HG03565 (cell line): Measurements from ENCODE around the gene KPNA3.
"Not testable (repeated sequence)": the region's sequence is repeated elsewhere in the genome, so short reads cannot be mapped to it uniquely, and the experiment has no call there.

Experiments used
- ATAC-seq: cut with Tn5 transposase; IDR thresholded peaks from one replicate; pipeline ENCODE4 v1.9.1; 2021; ENCODE audit warnings: mild to moderate bottlenecking, moderate library complexity; ENCODE audit not compliant: unreplicated experiment

Gene KPNA3

DNA sequence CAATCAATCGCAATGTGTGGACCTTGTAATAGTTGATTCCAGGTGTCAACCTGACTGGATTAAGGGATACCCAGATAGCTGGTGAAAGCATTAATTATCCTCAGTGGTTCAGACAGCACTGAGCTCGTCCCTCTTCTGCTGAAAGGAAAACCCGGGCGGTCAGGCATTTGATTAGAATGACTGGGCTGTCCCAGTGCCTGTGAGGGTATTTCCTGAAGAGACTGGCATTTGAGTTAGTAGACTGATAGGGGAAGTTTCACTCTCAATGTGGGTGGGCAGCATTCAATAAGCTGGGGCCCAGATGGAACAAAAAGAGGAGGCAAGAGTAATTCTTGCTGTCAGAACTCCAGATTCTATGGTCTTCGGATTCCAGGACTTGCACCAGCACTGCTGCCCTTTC is 31.9 kb downstream of the KPNA3 start:
- no peak for ATAC-seq

- no peak for ATAC-seq
Measured at GRCh38 chr13:49759503-49759902, 33.0 kb downstream of the KPNA3 start.

DNA sequence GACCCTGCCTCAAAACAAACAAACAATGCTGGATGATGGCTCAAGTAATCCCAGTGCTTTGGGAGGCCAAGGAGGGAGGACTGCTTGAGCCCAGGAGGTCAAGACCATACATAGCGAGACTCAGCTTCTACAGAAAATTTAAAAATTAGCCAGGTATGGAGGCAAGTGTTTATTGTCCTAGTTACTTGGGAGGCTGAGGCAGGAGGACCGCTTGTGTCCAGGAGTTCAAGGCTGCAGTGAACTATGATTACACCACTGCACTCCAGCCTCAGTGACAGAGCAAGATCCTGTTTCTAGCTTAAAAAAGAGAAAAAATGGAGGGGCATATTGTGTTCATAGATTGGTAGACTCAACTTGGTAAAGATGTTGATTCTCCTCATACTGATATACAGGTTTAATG is 36.2 kb downstream of the KPNA3 start:
- ATAC-seq, result no peak

GRCh38 chr13:49754146-49754545 is 38.3 kb downstream of the KPNA3 start:
- ATAC-seq, result no peak

GRCh38 chr13:49749848-49750247 is 42.6 kb downstream of the KPNA3 start:
- ATAC-seq, result no peak

- no peak for ATAC-seq
Measured at GRCh38 chr13:49746111-49746510, 46.4 kb downstream of the KPNA3 start.

GRCh38 chr13:49740870-49741269 is 51.6 kb downstream of the KPNA3 start:
- ATAC-seq, result no peak

- ATAC-seq, result no peak
Measured at GRCh38 chr13:49739498-49740187, 52.8 kb downstream of the KPNA3 start.

DNA sequence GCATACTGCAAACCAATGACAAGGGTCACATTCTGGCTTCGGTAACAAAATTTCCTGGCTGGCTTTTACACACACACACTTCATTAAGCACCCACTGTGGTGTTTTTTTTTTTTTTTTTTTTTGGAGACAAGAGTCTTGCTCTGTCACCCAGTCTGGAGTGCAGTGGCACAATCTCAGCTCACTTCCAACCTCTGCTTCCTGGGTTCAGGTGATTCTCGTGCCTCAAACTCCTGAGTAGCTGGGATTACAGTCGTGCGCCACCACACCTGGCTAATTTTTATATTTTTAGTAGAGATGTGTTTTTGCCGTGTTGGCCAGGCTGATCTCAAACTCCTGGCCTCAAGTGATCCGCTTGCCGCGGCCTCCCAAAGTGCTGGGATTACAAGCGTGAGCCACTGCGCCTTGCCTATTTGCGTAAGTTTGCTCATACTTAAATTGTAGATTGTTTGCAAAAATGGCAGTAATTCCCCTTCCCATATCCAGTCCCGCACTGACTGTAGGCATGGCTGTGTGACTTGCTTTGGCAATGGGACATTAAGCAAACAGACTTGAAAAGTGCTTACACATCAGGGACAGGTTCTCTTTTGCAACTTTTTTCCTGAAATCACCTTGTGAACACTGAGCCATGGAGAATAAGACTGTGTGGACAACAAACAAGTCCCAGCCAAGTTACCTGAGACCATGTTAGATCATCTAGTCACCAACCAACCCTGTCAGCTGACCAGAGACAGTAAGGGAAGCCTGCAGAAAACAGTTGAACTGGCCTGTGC is 59.1 kb downstream of the KPNA3 start:
- ATAC-seq, result no peak

GRCh38 chr13:49731766-49732165 is 60.7 kb downstream of the KPNA3 start:
- no peak for ATAC-seq

DNA sequence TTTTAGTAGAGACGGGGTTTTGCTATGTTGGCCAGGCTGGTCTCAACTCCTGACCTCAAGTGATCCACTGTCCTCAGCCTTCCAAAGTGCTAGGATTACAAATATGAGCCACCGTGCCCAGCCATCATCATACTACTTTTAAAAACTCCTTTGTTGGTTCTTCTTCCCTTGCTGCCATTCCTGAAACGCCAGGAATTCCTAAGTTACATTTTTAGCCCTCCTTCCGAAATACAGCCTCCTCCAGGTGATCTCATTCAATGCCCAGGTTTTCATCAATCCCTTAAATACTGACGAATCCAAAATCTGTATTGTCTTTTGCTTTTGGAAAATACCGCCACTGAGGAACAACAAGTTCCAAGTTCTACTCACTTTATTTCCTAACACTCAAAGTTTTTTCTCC is 75.9 kb downstream of the KPNA3 start:
- ATAC-seq, result no peak

DNA sequence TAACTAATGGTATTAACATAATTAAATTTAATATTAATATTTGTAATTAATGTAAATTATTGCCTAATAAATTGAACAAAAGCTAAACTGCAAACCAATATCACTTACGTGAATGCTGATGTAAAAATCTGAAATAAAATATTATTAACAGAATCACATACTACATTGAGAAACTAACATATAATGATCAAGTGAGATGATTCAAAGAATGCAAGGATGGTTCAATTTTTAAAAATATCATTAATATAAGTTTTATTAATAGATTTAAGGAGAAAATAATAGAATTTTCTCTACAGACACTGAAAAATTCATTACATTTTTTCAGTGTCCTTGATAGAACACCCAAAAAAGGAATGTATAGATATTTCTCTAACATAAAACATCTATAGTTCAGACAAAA is 77.7 kb downstream of the KPNA3 start:
- ATAC-seq, result no peak

DNA sequence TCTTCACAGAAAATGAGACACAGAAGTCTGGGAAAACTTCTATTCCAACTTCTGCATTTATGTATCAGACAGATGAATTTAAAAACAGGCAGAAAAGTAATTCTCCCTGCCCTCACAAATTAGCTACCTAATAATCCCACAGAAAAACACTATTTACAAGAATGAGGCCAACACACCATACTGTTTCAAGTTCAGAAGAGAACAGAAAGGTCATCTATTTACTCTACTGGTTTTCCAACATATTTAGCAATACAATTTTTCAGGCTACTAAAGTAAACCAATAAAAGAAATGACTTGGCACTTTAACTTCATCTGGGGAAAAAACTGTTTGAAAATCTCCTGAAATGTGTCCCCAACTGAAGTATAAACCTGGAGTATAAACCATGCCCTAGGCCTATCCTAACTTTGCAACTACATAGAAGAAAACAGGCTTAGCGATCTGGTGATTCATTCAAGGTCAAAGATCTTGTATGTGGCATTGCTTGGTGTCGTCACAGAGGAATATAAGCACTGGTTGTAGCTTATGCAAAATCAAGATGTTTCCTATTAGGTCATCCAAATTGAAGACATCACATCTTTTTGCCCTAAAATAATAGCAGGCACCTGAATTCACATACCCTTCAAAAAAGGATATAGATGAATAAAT is 81.1 kb downstream of the KPNA3 start:
- no peak for ATAC-seq

DNA sequence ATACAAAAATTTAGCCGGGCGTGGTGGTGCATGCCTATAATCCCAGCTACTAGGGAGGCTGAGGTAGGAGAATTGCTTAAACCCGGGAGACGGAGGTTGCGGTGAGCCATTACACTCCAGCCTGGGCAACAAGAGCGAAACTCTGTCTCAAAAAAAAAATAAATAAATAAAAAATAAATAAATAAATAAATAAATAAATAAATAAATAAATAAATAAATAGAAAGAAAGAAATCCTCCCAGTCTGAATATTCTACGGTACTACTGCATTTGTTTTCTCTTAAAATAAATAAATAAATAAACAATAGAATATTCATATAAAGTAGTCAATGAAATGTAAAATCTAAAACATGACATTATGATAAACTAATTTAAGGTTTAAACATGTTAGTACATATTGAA is 88.2 kb downstream of the KPNA3 start:
- not testable (repeated sequence) for ATAC-seq

GRCh38 chr13:49701491-49701890 is 91.0 kb downstream of the KPNA3 start:
- ATAC-seq, result no peak

DNA sequence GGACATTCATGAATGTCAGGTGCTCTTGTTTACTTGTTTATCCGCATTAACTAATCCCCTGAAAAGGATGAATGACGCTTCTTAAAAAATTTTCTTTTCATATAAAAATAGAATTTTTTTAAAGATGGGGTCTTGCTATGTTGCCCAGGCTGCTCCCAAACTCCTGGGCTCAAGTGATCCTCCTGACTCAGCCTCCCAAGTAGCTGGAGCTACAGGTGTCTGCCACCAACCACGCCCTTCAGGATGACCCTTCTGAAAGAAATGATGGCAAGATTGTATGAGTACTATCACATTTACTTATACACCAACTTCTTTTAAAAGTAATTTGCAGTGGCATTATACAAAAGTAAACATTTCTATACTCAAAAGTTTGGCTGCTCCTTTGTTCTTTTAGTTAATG is 95.0 kb downstream of the KPNA3 start:
- no peak for ATAC-seq

GRCh38 chr13:49694446-49694845 is 98.0 kb downstream of the KPNA3 start:
- no peak for ATAC-seq

GRCh38 chr13:49693877-49694276 is 98.6 kb downstream of the KPNA3 start:
- no peak for ATAC-seq

DNA sequence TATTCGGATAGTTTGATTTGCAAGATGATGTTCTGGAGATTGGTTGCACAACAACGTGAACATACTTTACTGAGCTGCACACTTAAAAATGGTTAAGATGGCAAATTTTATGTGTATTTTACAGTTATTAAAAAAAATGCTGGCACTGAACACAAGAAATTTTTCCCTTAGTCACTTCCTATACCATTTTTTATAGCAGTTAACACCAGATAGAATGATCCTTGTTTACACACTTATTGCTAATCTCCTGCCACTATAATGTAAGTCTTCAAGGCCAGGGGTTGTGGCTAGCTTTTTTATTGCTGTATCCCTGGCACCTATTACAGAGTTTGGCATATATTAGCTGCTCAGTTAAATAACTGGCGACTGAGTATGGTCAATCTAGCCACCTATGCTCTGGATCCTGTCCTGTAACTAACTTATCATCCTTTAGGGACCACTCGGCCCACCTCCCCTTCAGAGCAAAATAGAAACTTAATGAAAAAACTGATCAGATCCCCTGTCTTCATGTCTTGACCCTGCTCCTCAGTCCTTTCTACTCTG is 99.2 kb downstream of the KPNA3 start:
- no peak for ATAC-seq

DNA sequence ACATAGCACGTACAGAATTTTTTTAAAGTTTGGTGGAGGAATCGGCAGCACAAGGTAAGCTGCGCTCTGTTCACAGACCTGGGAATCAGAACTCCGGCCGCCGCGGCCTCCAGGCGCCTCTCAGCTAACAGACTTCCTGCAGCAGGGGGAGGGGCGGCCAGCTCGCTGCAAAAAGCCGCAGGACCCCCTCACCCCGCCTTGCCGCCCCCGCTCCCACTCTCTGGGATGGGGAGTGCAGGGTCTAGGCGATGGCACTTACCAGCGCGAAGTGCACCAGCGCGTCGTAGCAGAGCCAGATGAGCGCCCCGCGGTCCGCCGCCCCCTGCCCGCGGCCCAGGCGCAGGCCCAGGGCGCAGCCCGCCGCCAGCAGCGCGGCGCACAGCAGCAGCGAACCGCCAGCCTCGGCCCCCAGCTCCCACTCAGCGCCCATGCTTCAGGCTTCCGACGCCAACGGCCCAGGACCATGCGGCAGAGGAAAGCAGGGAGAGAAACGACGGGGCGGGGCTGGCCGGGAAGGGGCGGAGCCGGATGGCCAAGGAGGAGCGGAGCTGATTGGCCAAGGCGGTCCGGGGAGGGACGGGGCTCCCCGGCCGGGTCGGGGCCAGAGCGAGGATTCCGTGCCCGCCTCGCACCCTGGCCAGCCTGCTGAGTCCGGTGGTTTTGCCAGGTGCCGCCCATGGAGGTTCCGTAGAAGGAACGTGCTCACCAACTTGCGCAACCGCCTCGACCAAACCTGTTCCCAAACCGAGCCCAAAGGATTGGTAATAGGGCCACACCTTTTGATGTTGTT is 101.3 kb downstream of the KPNA3 start, which contains the start of gene EBPL:
Gene EBPL, minus strand, starts transcription at position 492 of the 790 bp plus-strand sequence. Its CDS starts 62 bp downstream, at position 430.
- peak; percentile 76 for ATAC-seq
